ENCODE measurements around the gene QKI. TPM values are rescaled to one million over a fixed set of nuclear protein-coding genes. Genes with fewer than 3 reads are reported as not detected.
A peak's percentile ranks its signal among the peaks of the same experiment; 100 is the strongest.

Gene QKI
- total RNA-seq, 1 donor from 2014 or later, result 247 TPM

GRCh38 chr6:163402616-163403015 is 11.9 kb upstream of the QKI start:
- Histone ChIP-seq H3K27me3 (ENCODE audit: low read depth) (no peaks in the 10 kb centered on the region), H3K4me1 (peaks cover 33% of the 10 kb centered on the region), H3K27ac (no peak overlapping the region), H3K9me3 (no peaks in the 10 kb centered on the region), H3K4me3 (no peak overlapping the region), H3K36me3 (no peaks in the 10 kb centered on the region)
- ATAC-seq, result no peak
- DNase-seq, result no peak
- TF ChIP-seq CTCF (IDR thresholded peaks at IDR 0.05), result no peak
- intact Hi-C loops (cut with DNase I), result no loop called here

- H3K4me1 ChIP-seq, result peaks cover 35% of the 10 kb centered on the region
- H3K4me3 ChIP-seq, result peak overlapping the region; percentile 42
- H3K36me3 ChIP-seq, result no peaks in the 10 kb centered on the region
- H3K27ac ChIP-seq, result peak overlapping the region; percentile 89
- intact Hi-C loops (cut with DNase I), result no loop called here
- no peak for TF ChIP-seq CTCF (IDR thresholded peaks at IDR 0.05)
- no peaks in the 10 kb centered on the region for H3K27me3 ChIP-seq (ENCODE audit: low read depth)
- ATAC-seq (peak; percentile 63 to 79), DNase-seq (peak; percentile 70)
- no peaks in the 10 kb centered on the region for H3K9me3 ChIP-seq
Observed at GRCh38 chr6:163404825-163405265, 9.7 kb upstream of the QKI start.

GRCh38 chr6:163405412-163406309 is 8.9 kb upstream of the QKI start:
- no peak for TF ChIP-seq CTCF (IDR thresholded peaks at IDR 0.05)
- intact Hi-C loops (cut with DNase I), result no loop called here
- Histone ChIP-seq H3K4me3 (peak overlapping the region; percentile 42), H3K36me3 (no peaks in the 10 kb centered on the region), H3K27ac (peak overlapping the region; percentile 89), H3K27me3 (ENCODE audit: low read depth) (no peaks in the 10 kb centered on the region), H3K9me3 (no peaks in the 10 kb centered on the region), H3K4me1 (peaks cover 35% of the 10 kb centered on the region)
- ATAC-seq (peak; percentile 90 to 92), DNase-seq (peak; percentile 89)

- Histone ChIP-seq H3K4me1 (peaks cover 40% of the 10 kb centered on the region), H3K9me3 (no peaks in the 10 kb centered on the region), H3K27me3 (ENCODE audit: low read depth) (no peaks in the 10 kb centered on the region), H3K4me3 (peak overlapping the region; percentile 42), H3K36me3 (no peaks in the 10 kb centered on the region), H3K27ac (peak overlapping the region; percentile 89)
- no peak for ATAC-seq
- no peak for TF ChIP-seq CTCF (IDR thresholded peaks at IDR 0.05)
- no peak for DNase-seq
- intact Hi-C loops (cut with DNase I), result no loop called here
Observed at GRCh38 chr6:163406366-163406765, 8.2 kb upstream of the QKI start.

- H3K4me1 ChIP-seq, result peaks cover 45% of the 10 kb centered on the region
- no peaks in the 10 kb centered on the region for H3K9me3 ChIP-seq
- DNase-seq (no peak), ATAC-seq (no peak)
- H3K36me3 ChIP-seq, result no peaks in the 10 kb centered on the region
- no peak for TF ChIP-seq CTCF (IDR thresholded peaks at IDR 0.05)
- peak overlapping the region; percentile 89 for H3K27ac ChIP-seq
- intact Hi-C loops (cut with DNase I), result no loop called here
- no peaks in the 10 kb centered on the region for H3K27me3 ChIP-seq (ENCODE audit: low read depth)
- H3K4me3 ChIP-seq, result no peak overlapping the region
Observed at GRCh38 chr6:163406830-163407229, 7.7 kb upstream of the QKI start.
